ENCODE measurements around the gene SERPINB13.

SERPINB13 gene

GRCh38 chr18:63586966-63587365 lies at the start of gene SERPINB13:
Gene SERPINB13 (plus strand): TSS chr18:63587343. CDS start chr18:63588668, 1,325 bp downstream.
- TF ChIP-seq TEAD4 (IDR thresholded peaks at IDR 0.05) (no peak), NFIC (IDR thresholded peaks at IDR 0.05) (no peak), TAF1 (IDR thresholded peaks at IDR 0.05; ENCODE audit: low read depth) (no peak), RAD21 (IDR thresholded peaks at IDR 0.05; ENCODE audit: low read depth) (no peak), EP300 (IDR thresholded peaks at IDR 0.05; ENCODE audit: borderline replicate concordance) (no peak), CEBPB (IDR thresholded peaks at IDR 0.05) (no peak), YY1 (IDR thresholded peaks at IDR 0.05; ENCODE audit: low read depth) (no peak), EGR1 (IDR thresholded peaks at IDR 0.05) (no peak), USF1 (IDR thresholded peaks at IDR 0.05) (no peak), REST (IDR thresholded peaks at IDR 0.05; ENCODE audit: low read depth) (no peak), CREB1 (IDR thresholded peaks at IDR 0.05; ENCODE audit: low read depth) (no peak), ZBTB7A (IDR thresholded peaks at IDR 0.05; ENCODE audit: low read depth) (no peak), TCF12 (IDR thresholded peaks at IDR 0.05; ENCODE audit: low read depth) (no peak), MAX (IDR thresholded peaks at IDR 0.05) (no peak), FOXM1 (IDR thresholded peaks at IDR 0.05; ENCODE audit: borderline replicate concordance, low read depth) (no peak)

GRCh38 chr18:63539904-63540510 lies 47.1 kb upstream of the SERPINB13 start:
- no peak for TF ChIP-seq TCF12 (IDR thresholded peaks at IDR 0.05; ENCODE audit: low read depth)
- TF ChIP-seq MAX (IDR thresholded peaks at IDR 0.05), result no peak
- peak; percentile 24; the same call in 1 of the 2 replicates for TF ChIP-seq TEAD4 (IDR thresholded peaks at IDR 0.05)
- TF ChIP-seq USF1 (IDR thresholded peaks at IDR 0.05), result no peak
- TF ChIP-seq EP300 (IDR thresholded peaks at IDR 0.05; ENCODE audit: borderline replicate concordance), result no peak

- no peak for TF ChIP-seq EP300 (IDR thresholded peaks at IDR 0.05; ENCODE audit: borderline replicate concordance)
These were observed 45.1 kb upstream of the SERPINB13 start, which contains the start of gene SERPINB12 for GRCh38 chr18:63542069-63542468. Gene SERPINB12 (plus strand): TSS chr18:63542369. CDS start chr18:63556160, 13,791 bp downstream.

- no peak for TF ChIP-seq MAX (IDR thresholded peaks at IDR 0.05)
- TF ChIP-seq TCF12 (IDR thresholded peaks at IDR 0.05; ENCODE audit: low read depth), result no peak
- no peak for TF ChIP-seq EP300 (IDR thresholded peaks at IDR 0.05; ENCODE audit: borderline replicate concordance)
- TF ChIP-seq USF1 (IDR thresholded peaks at IDR 0.05), result no peak
- TF ChIP-seq EGR1 (IDR thresholded peaks at IDR 0.05), result no peak
- no peak for TF ChIP-seq YY1 (IDR thresholded peaks at IDR 0.05; ENCODE audit: low read depth)
- no peak for TF ChIP-seq TAF1 (IDR thresholded peaks at IDR 0.05; ENCODE audit: low read depth)
- no peak for TF ChIP-seq RAD21 (IDR thresholded peaks at IDR 0.05; ENCODE audit: low read depth)
- TF ChIP-seq CREB1 (IDR thresholded peaks at IDR 0.05; ENCODE audit: low read depth), result no peak
- no peak for TF ChIP-seq TEAD4 (IDR thresholded peaks at IDR 0.05)
These were observed 43.1 kb upstream of the SERPINB13 start for GRCh38 chr18:63544017-63544416.

- TF ChIP-seq TAF1 (IDR thresholded peaks at IDR 0.05; ENCODE audit: low read depth), result no peak
- no peak for TF ChIP-seq REST (IDR thresholded peaks at IDR 0.05; ENCODE audit: low read depth)
- no peak for TF ChIP-seq CREB1 (IDR thresholded peaks at IDR 0.05; ENCODE audit: low read depth)
- TF ChIP-seq ZBTB7A (IDR thresholded peaks at IDR 0.05; ENCODE audit: low read depth), result no peak
- TF ChIP-seq EGR1 (IDR thresholded peaks at IDR 0.05), result no peak
- TF ChIP-seq RAD21 (IDR thresholded peaks at IDR 0.05; ENCODE audit: low read depth), result no peak
- TF ChIP-seq FOXM1 (IDR thresholded peaks at IDR 0.05; ENCODE audit: borderline replicate concordance, low read depth), result no peak
These were observed 42.1 kb upstream of the SERPINB13 start for GRCh38 chr18:63545000-63545399.

GRCh38 chr18:63550068-63550467 lies 37.1 kb upstream of the SERPINB13 start:
- TF ChIP-seq FOXM1 (IDR thresholded peaks at IDR 0.05; ENCODE audit: borderline replicate concordance, low read depth) (no peak), TAF1 (IDR thresholded peaks at IDR 0.05; ENCODE audit: low read depth) (no peak), TEAD4 (IDR thresholded peaks at IDR 0.05) (no peak), CREB1 (IDR thresholded peaks at IDR 0.05; ENCODE audit: low read depth) (no peak), NFIC (IDR thresholded peaks at IDR 0.05) (no peak), ZBTB7A (IDR thresholded peaks at IDR 0.05; ENCODE audit: low read depth) (no peak), EGR1 (IDR thresholded peaks at IDR 0.05) (no peak), USF1 (IDR thresholded peaks at IDR 0.05) (no peak), TCF12 (IDR thresholded peaks at IDR 0.05; ENCODE audit: low read depth) (no peak), YY1 (IDR thresholded peaks at IDR 0.05; ENCODE audit: low read depth) (no peak), CEBPB (IDR thresholded peaks at IDR 0.05) (no peak), MAX (IDR thresholded peaks at IDR 0.05) (no peak), RAD21 (IDR thresholded peaks at IDR 0.05; ENCODE audit: low read depth) (no peak)

Measured in Ishikawa (cell line).